DND-41 (cell line): ENCODE measurements around the gene MAD2L2.

ENCODE experiments used
- CTCF ChIP-seq: IDR thresholded peaks from 2 replicates; pipeline ENCODE4 v1.5.1; 2012; ENCODE audit warnings: borderline replicate concordance, low read length, moderate library complexity, mild to moderate bottlenecking; ENCODE audit not compliant: poor library complexity, severe bottlenecking; ENCODE audit errors: extremely low read depth
- EZH2 ChIP-seq: IDR thresholded peaks from 3 replicates; pipeline ENCODE4 v1.6.1; 2012; ENCODE audit warnings: borderline replicate concordance, low read depth, mild to moderate bottlenecking, moderate library complexity, low read length, inconsistent platforms; ENCODE audit not compliant: severe bottlenecking

- TF ChIP-seq CTCF = no peak
- TF ChIP-seq EZH2 = no peak
Observed at GRCh38 chr1:11708554-11709350, 27.8 kb upstream of the MAD2L2 start.
